ENCODE results near the gene FAM193A.
A peak's percentile ranks its signal among the peaks of the same experiment; 100 is the strongest.
"Not testable (repeated sequence)": the region's sequence is repeated elsewhere in the genome, so short reads cannot be mapped to it uniquely, and the experiment has no call there.

The FAM193A gene

DNA sequence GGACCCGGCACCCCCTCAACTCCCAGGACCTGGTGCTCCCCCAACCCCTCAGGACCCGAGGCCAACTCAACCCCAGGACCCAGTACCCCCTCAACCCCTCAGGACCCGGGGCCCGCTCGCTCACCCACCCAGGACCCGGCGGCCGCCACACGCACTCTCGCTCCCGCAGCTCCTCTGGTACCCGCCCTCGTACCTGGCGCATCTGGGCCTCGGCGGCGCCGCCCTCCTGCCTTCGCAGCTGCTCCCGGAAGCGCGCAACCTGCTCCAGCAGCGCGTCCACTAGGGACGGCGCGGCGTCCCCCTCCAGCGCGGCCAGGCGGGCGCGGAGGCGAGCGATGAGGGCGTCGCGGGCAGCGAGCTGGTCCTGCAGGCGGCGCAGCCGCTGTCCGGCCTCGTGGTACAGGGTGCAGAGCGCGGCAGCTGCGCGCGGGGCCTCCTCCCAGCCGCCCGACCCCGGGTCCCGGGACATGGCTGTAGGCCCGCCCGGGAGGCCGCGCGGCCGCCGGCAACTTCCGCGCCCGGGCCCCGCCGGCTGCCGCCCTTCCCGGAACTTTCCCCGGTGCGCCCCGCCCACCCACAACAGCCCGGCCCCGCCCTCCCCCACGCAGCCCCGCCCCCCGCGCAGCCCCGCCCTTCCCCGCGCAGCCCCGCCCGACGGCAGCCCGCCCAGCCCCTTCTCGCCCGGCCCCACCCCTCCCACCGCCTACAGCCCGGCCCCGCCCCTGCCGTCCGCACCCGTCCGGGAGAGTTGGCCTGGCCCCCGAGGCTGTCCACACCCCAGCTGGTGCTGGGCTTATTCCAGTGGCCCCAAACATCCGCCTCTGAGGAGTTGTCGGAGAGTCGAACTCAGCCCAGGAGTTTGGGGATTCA, 219.6 kb downstream of the FAM193A start, which contains the start of gene TNIP2:
Gene TNIP2 (minus strand): TSS at position 516 of the 870 bp plus-strand sequence. CDS start 47 bp downstream, at position 469.
- peak; percentile 86 for DNase-seq

DNA sequence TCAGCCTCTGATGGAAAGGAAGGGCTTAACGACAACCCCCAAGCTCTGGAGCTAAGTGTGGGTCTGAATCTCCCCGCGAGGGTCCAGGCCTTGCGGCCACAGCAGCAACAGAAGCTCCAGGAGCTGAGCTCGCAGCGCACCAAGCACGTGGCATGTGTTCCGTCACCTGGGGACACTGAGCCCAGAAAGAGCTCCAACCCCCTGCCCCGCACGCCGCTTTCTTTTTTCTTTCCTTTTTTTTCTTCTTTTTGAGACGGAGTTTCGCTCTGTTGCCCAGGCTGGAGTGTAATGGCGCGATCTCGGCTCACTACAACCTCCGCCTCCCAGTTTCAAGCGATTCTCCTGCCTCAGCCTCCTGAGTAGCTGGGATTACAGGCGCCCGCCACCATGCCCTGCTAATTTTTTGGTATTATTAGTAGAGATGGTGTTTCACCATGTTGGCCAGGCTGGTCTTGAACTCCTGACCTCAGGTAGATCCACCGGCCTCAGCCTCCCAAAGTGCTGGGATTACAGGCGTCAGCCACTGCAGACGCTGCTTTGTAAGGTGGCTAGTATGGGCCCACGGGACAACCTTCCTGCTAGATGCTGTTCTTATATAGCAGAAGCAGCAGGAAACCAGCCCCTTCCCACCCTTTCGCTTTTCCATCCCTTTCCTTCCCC, 220.4 kb downstream of the FAM193A start:
- no peak for DNase-seq

DNA sequence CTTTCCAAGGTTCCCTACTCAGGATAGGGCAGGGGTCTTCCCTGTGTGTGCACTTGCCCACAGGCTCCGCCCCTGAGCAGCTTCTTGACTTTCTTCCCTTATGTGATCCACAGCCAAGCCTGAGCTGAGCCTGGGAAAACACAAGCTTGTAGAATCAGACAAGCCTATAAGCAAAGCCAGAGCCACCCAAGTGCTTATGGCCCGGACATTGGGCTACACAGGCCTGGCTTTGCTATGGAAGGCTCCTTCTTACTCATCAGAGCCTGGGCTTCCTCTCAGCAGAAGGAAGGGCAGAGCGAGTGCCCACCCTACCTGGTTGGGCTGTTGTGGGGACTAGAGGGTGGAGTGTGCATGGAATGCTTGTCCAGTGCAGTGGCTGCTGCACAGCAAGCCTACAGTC, 221.0 kb downstream of the FAM193A start:
- DNase-seq: no peak

DNA sequence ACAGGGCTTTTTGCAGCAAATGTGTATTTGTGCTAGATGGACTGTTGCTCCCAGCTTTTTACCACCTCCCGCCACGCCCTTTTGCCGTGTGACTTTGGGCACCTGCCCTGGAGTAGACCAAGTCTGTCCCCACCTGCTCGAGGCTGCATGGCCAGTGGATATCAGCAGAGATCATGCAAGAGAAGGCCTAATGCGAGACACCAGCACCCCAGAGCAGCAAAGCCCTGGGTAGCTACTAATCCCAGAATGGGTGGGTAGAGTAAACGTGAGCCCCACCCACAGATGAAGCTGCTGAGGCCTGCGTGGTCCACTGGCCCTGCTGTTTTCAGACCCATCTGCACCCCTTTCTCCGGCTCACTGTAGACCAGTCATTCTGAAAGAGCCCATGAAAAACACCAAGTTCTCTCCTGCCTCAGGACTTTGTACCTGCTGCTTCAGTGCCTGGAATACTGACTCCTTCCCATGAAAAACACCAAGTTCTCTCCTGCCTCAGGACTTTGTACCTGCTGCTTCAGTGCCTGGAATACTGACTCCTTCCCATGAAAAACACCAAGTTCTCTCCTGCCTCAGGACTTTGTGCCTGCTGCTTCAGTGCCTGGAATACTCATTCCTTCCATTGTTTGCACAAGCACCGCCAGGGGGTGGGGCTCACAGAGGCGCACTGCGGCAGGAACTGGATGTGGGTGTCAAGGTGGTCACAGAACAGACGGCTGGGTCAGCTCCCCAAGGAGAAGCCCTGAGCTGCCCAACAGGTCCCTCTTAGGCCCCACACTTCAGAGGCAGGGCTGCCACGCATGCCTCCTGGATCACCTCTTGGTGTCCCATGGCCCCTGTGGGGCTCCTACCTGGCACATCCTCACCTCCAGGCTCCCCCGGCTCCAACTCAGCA, 224.8 kb downstream of the FAM193A start:
- DNase-seq: no peak

DNA sequence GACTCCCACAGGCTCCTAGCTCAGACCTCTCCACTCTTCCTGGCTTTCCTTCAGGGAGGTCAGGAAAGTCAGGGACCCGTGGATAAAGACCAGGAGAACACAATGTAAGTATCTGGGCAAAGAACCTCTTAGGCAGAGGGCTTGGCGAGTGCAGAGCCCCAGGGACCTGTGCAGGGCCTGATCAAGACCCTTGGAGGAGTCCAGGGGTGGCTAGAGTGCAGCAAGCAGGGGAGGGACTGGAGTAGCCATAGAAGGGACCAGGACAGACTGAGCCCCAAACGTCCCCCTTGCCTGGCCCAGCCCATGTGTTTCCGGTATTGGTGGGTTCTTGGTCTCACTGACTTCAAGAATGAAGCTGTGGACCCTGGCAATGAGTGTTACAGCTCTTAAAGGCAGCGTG, 225.6 kb downstream of the FAM193A start:
- no peak for DNase-seq

DNA sequence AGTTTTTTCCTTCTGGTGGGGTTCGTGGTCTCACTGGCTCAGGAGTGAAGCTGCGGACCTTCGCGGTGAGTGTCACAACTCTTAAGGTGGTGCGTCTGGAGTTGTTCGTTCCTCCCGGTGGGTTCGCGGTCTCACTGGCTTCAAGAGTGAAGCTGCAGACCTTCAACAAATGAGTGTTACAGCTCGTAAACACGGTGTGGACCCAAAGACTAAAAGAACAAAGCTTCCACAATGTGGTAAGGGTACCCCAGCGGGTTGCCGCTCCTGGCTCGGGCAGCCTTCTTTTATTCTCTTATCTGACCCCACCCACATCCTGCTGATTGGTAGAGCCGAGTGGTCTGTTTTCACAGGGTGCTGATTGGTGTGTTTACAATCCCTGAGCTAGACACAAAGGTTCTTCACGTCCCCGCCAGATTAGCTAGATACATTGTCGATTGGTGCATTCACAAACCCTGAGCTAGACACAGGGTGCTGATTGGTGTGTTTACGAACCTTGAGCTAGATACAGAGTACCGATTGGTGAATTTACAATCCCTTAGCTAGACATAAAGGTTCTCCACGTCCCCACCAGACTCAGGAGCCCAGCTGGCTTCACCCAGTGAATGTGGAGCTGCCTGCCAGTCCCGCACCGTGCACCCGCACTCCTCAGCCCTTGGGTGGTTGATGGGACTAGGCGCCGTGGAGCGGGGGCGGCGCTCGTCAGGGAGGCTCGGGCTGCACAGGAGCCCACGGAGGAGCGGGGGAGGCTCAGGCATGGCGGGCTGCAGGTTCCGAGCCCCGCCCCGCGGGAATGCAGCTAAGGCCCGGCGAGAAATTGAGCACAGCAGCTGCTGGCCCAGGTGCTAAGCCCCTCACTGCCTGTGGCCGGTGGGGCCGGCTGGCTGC, 226.3 kb downstream of the FAM193A start:
- not testable (repeated sequence) for DNase-seq

DNA sequence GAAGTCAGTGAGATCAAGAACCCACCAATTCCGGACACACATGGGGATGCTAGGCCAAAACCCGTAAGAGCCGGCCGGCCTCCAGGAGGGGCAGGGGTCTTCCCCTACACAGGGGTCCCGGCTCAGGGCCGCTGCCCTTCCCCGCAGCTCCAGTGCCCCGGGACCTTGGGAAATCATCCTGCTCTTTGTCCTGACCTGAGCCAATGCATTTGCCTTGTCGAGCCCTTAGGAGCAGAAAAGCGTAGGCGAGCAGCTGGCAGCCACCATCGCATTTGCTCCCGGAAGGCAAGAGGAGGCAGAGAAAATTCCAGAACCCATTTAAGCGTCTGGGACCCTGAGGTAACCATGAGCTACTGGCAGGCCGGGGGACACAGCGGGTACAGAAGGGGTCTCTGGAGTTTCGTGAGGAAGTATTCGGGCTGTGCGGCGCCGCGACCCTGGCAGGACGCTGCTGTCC, 227.1 kb downstream of the FAM193A start:
- DNase-seq: no peak

DNA sequence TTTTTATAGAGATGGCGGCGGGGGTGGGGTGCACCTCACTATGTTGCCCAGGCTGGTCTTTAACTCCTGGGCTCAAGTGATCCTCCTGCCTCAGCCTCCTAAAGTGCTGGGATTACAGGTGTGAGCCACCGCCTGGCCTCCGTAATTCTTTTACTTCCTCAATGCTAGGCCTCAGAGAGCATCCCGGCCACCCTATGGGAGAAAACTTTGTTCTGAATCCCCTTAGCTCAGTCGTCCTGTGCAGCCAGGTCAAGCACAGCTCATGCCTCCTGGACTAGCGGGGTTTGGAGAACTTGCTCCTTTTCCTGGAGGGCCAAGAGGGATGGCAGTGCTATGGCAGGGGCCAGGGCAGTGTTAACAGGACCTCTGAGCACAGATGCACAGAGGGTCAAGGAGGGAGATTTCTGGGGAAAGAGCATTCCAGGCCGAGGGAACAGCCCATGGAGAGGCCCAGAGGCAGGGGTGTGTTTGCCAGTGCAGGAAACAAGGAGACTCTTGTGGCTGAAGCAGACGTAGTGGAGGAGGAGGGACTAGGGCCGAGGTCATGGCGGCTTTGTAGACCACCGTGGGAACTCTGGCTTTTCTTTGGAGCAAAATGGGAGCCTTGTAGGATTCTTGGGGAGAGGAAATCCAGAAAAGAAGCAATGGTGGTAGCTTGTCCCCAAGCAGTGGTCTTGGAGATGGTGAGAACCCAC, 229.5 kb downstream of the FAM193A start:
- DNase-seq: no peak

DNA sequence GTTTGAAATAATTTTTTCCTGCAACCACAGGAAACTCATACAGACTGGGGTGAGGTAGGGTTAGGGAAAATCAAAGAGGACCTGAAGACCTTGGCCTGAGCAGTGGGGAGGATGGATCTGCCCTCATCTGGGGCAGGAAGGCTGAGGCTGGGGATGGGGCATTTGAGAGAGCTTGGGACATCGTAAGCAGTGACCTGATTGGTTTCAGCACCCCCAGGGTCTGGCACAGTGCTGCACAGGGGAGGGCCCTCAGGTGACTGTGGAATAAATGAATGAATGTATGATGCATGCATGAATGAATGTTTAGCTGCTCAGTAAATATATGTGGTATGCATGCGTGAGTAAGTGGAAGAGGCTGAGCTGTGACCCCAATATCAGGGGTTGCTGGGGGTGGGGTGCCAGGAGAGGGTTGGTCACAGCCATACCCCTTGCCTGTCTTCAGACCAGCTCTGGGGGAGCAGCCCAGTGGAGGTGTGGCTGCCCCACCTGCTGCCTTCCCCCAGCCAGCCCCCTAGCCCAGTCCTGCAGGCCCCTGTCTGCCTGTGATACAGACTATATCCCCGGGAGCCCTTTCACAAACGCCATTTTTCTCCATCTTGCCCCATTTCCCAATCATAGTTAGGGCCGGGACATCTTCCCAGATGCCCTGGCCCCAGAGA, 230.7 kb downstream of the FAM193A start:
- no peak for DNase-seq

DNA sequence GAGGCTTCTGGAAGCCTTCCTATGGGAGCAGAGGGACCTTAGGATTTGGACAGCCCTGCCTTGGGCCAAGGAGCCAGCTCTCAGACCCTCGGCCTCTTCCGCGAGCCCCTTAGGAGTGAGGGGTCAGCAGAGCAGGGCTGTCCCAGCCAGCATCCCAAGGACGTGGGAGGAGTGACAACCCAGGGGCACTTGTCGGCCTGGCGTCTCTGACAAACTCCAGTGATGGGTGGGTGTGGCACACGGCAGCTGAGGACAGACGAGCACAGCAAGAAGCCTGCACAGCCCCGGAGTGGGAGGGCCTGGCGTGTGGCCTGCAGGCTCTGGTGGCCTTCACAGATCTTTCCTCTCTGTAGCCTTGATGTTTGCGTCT, 231.2 kb downstream of the FAM193A start:
- no peak for DNase-seq

DNA sequence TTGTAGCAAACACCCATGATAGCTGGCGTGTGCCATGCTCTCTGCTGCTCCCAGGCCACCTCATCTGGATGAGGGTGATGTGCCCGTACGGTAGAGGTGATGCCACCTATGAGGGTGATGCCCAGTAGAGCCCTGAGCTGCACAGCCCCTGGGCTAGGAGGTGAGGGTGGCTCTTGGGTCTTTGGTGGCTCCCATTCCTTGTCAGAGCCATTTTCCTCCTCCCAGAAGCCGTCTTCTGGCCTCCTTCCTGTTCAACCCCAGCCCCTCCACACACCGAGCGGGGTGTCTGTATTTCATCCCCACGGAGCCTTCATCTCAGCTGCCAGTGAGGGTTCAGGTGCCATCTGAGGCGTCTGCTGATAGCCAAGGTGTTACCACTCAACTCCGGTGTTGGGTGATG, 231.7 kb downstream of the FAM193A start:
- DNase-seq: no peak

DNA sequence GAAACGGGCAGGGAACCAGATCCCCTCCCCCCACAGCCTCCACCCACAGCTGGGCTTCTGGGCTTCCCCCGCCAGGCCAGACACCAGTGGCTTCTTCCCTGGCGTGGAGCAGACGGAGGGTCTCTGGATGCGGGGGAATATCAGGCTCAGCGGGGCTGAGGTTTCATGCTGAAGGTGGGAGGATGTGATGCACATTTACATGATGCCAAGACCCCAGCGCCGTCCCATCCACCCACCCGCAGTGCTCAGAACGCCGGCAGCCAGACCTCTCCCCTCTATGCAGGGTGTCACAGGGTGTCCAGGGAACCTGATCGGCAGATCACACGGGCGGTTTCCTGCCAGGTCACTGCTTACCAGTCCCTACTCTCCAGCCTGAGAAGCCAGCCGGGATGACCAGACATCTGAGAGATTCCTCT, 232.5 kb downstream of the FAM193A start:
- no peak for DNase-seq

DNA sequence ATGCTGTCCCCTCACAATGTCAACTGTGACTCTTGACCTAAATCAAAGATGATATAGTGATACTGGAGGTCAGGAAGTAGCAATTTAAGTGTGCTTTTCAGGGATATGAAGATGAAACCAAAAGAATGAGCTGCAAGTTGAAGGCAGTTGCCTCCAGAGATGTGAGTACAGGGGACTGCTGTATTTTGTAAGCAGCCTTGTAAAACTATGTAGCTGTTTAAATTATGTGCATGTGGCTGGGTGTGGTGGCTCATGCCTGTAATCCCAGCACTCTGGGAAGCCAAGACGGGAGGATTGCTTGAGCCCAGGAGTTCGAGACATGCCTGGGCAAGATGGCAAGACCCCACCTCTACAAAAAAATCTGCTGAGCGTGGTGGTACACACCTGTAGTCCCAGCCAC, 234.8 kb downstream of the FAM193A start:
- no peak for DNase-seq

DNA sequence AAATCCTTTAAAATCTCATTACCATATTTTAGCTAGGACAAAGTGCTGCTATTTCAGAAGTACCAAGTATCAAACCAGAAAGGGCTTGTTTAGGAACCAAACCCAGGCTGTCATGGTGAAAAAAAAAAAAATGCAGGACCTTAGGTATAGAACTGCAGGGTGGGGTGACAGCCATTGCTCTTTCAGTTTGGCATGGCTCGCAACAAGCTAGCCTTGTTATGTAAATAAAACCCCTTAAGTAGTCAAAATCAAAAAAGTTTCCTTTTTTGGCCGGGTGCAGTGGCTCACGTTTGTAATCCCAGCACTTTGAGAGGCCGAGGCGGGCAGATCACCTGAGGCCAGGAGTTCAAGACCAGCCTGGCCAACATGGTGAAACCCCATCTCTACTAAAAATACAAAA, 244.2 kb downstream of the FAM193A start:
- DNase-seq: not testable (repeated sequence)

DNA sequence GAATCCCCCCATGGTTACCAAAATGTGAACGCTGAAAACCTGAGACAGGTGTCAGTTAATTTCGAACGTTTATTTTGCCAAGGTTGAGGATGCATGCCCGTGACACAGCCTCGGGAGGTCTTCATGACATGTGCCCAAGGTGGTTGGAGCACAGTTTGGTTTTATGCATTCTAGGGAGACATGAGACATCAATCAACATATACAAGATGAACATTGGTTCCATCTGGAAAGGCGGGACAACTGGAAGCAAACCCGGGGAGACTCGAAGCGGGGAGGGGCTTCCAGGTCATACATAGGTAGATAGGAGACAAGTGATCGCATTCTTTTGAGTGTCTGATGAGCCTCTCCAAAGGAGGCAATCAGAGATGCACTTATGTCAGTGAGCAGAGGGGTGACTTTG, 245.5 kb downstream of the FAM193A start:
- no peak for DNase-seq

All from CD4-positive, alpha-beta T cell treated with Interleukin-10 for 1 hour (primary cell).